ENCODE data around the gene KCNAB1. TPM values are rescaled to one million over a fixed set of nuclear protein-coding genes. Genes with fewer than 3 reads are reported as not detected.
"Not testable (repeated sequence)": the region's sequence is repeated elsewhere in the genome, so short reads cannot be mapped to it uniquely, and the experiment has no call there.

Gene KCNAB1
- polyA plus RNA-seq, 4 donors: 1.0 to 3.9 TPM; not detected in 2

DNA sequence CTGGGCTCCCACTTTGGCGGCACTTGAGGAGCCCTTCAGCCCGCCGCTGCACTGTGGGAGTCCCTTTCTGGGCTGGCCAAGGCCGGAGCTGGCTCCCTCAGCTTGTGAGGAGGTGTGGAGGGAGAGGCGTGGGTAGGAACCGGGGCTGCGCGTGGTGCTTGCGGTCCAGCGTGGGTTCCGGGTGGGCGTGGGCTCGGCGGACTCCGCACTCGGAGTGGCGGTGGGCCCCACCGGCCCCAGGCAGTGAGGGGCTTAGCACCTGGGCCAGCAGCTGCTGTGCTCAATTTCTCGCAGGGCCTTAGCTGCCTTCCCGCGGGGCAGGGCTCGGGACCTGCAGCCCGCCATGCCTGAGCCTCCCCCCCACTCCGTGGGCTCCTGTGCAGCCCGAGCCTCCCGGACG lies 21.0 kb upstream of the KCNAB1 start:
- not testable (repeated sequence) for H3K4me3 ChIP-seq (ENCODE audit: low read depth in 1 of 3, low read length in 3 of 3); FAIRE-seq; H3K27me3 ChIP-seq (ENCODE audit: control insufficient read depth in 3 of 3, insufficient read depth in 3 of 3, low read length in 3 of 3); DNase-seq; H3K27ac ChIP-seq (ENCODE audit: low read depth in 1 of 3, low read length in 2 of 3); H3K4me1 ChIP-seq (ENCODE audit: control insufficient read depth in 3 of 3, insufficient read depth in 2 of 3, low read depth in 1 of 3, low read length in 2 of 3); H3K9me3 ChIP-seq (ENCODE audit: control insufficient read depth in 2 of 2, insufficient read depth in 1 of 2, low read depth in 1 of 2, low read length in 1 of 2); H3K36me3 ChIP-seq (ENCODE audit: control insufficient read depth in 3 of 3, insufficient read depth in 2 of 3, low read depth in 1 of 3, low read length in 3 of 3)
- 91 to 94% (median 94%) methylated on average over 21 to 27 of the region's 27 CpGs for WGBS, 3 donors

DNA sequence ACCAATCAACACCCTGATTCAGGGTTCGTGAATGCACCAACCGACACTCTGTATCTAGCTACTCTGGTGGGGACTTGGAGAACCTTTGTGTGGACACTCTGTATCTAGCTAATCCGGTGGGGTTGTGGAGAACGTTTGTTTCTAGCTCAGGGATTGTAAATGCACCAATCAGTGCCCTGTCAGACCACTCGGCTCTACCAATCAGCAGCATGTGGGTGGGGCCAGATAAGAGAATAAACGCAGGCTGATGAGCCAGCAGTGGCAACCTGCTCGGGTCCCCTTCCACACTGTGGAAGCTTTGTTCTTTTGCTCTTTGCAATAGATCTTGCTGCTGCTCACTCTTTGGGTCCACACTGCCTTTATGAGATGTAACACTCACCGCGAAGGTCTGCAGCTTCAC lies 20.4 kb upstream of the KCNAB1 start:
- not testable (repeated sequence) for H3K9me3 ChIP-seq (ENCODE audit: control insufficient read depth in 2 of 2, insufficient read depth in 1 of 2, low read depth in 1 of 2, low read length in 1 of 2); H3K27ac ChIP-seq (ENCODE audit: low read depth in 1 of 3, low read length in 2 of 3); DNase-seq; H3K4me1 ChIP-seq (ENCODE audit: control insufficient read depth in 3 of 3, insufficient read depth in 2 of 3, low read depth in 1 of 3, low read length in 2 of 3); H3K27me3 ChIP-seq (ENCODE audit: control insufficient read depth in 3 of 3, insufficient read depth in 3 of 3, low read length in 3 of 3); H3K36me3 ChIP-seq (ENCODE audit: control insufficient read depth in 3 of 3, insufficient read depth in 2 of 3, low read depth in 1 of 3, low read length in 3 of 3); H3K4me3 ChIP-seq (ENCODE audit: low read depth in 1 of 3, low read length in 3 of 3); FAIRE-seq
- 82 to 88% (median 82%) methylated on average over 9 of the region's 9 CpGs for WGBS, 3 donors

DNA sequence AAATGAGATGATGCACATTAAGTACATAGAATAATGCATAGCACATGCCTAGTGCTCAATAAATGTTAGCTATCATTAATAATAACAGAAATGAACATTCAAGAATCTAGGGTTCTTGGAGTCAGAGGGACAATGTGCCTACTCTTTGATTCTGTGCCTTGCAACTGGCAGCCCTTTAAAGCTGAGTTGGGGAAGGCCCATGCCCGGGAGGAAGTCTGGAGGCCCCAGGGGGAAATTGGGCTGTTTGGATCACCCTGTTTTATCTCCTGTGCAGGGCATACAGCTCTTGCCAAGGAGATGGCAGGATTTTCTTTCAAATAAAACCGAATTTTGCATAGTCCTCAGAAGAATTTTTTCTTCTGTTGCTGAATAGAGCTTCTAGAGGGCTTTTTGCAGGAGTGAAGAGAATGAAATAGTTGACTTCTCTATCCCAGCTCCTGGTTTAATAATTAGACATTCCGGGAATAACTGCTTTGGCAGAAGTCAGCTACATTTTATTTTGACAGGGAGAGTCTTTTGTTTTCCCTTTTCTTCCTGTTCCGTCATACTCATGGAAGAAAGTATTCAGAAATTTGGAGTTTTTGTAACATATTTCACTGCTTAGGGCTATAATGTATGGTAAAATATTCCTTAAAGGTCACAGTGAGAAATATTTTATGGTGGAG lies 18.0 kb upstream of the KCNAB1 start:
- no peak for FAIRE-seq
- DNase-seq: no peak
- no peaks in the 10 kb centered on the region for H3K4me1 ChIP-seq (ENCODE audit: control insufficient read depth in 3 of 3, insufficient read depth in 2 of 3, low read depth in 1 of 3, low read length in 2 of 3)
- H3K4me3 ChIP-seq (ENCODE audit: low read depth in 1 of 3, low read length in 3 of 3): no peak overlapping the region
- peaks cover 0 to 3% (median 0%) of the 10 kb centered on the region in 3 donors for H3K27me3 ChIP-seq (ENCODE audit: control insufficient read depth in 3 of 3, insufficient read depth in 3 of 3, low read length in 3 of 3)
- H3K9me3 ChIP-seq (ENCODE audit: control insufficient read depth in 2 of 2, insufficient read depth in 1 of 2, low read depth in 1 of 2, low read length in 1 of 2): no peaks in the 10 kb centered on the region
- H3K36me3 ChIP-seq (ENCODE audit: control insufficient read depth in 3 of 3, insufficient read depth in 2 of 3, low read depth in 1 of 3, low read length in 3 of 3): no peaks in the 10 kb centered on the region
- WGBS, 3 donors: 25 to 40% (median 39%) methylated on average over 4 of the region's 4 CpGs
- H3K27ac ChIP-seq (ENCODE audit: low read depth in 1 of 3, low read length in 2 of 3): no peak overlapping the region

DNA sequence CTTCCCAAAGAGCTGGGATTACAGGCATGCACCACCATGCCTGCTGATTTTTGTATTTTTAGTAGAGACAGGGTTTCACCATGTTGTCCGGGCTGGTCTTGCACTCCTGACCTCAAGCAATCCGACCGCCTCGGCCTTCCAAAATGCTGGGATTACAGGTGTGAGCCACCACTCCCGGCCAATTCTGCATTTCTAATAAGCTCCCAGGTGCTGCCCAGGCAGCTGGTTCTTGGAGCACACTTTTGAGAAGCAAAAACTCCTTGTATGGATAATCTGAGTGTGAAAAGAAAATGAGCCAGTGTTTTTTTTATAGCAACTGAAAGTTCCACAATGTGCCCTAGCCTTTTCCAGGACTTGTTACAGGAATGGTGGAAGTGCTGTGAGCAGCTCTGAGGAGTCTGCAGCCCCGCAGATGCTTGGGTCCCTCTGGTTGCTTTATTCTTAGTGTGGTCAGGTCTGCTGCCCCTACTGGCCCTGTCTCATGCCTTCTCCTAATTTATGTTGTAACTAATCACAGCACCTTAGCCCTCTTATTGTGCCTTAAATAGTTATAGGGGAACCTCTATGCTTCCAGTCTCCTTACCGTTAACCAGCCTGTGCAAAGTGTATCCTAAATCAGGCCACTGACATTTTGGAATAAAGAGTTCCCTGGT lies 13.5 kb upstream of the KCNAB1 start:
- Histone ChIP-seq H3K27me3 (ENCODE audit: control insufficient read depth in 3 of 3, insufficient read depth in 3 of 3, low read length in 3 of 3) (peaks cover 0 to 3% (median 0%) of the 10 kb centered on the region in 3 donors), H3K9me3 (ENCODE audit: control insufficient read depth in 2 of 2, insufficient read depth in 1 of 2, low read depth in 1 of 2, low read length in 1 of 2) (no peaks in the 10 kb centered on the region), H3K27ac (ENCODE audit: low read depth in 1 of 3, low read length in 2 of 3) (no peak overlapping the region), H3K4me1 (ENCODE audit: control insufficient read depth in 3 of 3, insufficient read depth in 2 of 3, low read depth in 1 of 3, low read length in 2 of 3) (no peaks in the 10 kb centered on the region), H3K4me3 (ENCODE audit: low read depth in 1 of 3, low read length in 3 of 3) (no peak overlapping the region), H3K36me3 (ENCODE audit: control insufficient read depth in 3 of 3, insufficient read depth in 2 of 3, low read depth in 1 of 3, low read length in 3 of 3) (no peaks in the 10 kb centered on the region)
- 79 to 88% (median 79%) methylated on average over 7 of the region's 7 CpGs for WGBS, 3 donors
- FAIRE-seq (no peak), DNase-seq (no peak)

DNA sequence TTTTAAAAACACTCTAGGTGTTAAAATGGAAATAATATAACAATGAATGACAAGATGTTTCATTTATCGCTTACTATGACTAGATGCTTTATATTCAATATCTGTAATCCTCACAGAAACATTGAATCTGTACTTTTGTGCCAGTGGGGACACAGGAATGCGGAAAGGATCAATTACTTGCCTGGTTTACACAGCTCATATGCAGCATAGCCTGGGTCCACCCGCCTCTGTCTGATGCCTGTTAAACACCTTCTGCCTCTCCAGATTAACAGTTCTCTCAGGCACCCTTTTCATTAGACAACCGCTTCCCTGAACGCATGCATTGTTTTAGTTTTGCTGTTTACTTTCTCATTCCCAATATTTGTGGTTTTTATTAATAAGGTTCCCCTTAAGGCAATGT lies 12.9 kb upstream of the KCNAB1 start:
- DNase-seq (no peak), FAIRE-seq (no peak)
- Histone ChIP-seq H3K36me3 (ENCODE audit: control insufficient read depth in 3 of 3, insufficient read depth in 2 of 3, low read depth in 1 of 3, low read length in 3 of 3) (no peaks in the 10 kb centered on the region), H3K4me3 (ENCODE audit: low read depth in 1 of 3, low read length in 3 of 3) (no peak overlapping the region), H3K27ac (ENCODE audit: low read depth in 1 of 3, low read length in 2 of 3) (no peak overlapping the region), H3K4me1 (ENCODE audit: control insufficient read depth in 3 of 3, insufficient read depth in 2 of 3, low read depth in 1 of 3, low read length in 2 of 3) (no peaks in the 10 kb centered on the region), H3K27me3 (ENCODE audit: control insufficient read depth in 3 of 3, insufficient read depth in 3 of 3, low read length in 3 of 3) (peaks cover 0 to 3% (median 0%) of the 10 kb centered on the region in 3 donors), H3K9me3 (ENCODE audit: control insufficient read depth in 2 of 2, insufficient read depth in 1 of 2, low read depth in 1 of 2, low read length in 1 of 2) (no peaks in the 10 kb centered on the region)
- WGBS, 3 donors: 74 to 80% (median 76%) methylated on average over 5 of the region's 5 CpGs

DNA sequence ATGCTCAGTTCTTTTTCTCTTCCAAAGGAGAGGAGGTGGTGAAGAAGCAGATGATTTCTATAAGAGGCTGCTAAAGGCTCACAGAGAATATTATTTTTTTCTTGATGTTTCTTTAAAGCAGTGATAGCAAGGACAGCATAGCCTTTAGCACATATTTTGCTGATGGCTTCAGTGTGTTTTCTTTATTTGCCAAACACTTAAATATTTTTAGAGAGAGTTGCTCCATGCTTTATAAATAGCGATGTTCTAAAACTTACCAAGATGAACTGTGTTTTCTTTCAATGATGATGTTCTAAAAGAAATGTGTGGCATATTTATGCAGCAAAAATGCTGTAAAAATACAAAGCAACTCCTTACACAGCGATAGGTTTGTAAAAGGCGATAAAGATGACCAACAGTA lies 11.8 kb upstream of the KCNAB1 start:
- no peak overlapping the region for H3K27ac ChIP-seq (ENCODE audit: low read depth in 1 of 3, low read length in 2 of 3)
- DNase-seq: no peak
- H3K36me3 ChIP-seq (ENCODE audit: control insufficient read depth in 3 of 3, insufficient read depth in 2 of 3, low read depth in 1 of 3, low read length in 3 of 3): no peaks in the 10 kb centered on the region
- no peak overlapping the region for H3K4me3 ChIP-seq (ENCODE audit: low read depth in 1 of 3, low read length in 3 of 3)
- peaks cover 0 to 3% (median 0%) of the 10 kb centered on the region in 3 donors for H3K27me3 ChIP-seq (ENCODE audit: control insufficient read depth in 3 of 3, insufficient read depth in 3 of 3, low read length in 3 of 3)
- no peaks in the 10 kb centered on the region for H3K9me3 ChIP-seq (ENCODE audit: control insufficient read depth in 2 of 2, insufficient read depth in 1 of 2, low read depth in 1 of 2, low read length in 1 of 2)
- WGBS, 3 donors: 73 to 95% (median 94%) methylated on average over 3 of the region's 3 CpGs
- no peak for FAIRE-seq
- H3K4me1 ChIP-seq (ENCODE audit: control insufficient read depth in 3 of 3, insufficient read depth in 2 of 3, low read depth in 1 of 3, low read length in 2 of 3): no peaks in the 10 kb centered on the region

DNA sequence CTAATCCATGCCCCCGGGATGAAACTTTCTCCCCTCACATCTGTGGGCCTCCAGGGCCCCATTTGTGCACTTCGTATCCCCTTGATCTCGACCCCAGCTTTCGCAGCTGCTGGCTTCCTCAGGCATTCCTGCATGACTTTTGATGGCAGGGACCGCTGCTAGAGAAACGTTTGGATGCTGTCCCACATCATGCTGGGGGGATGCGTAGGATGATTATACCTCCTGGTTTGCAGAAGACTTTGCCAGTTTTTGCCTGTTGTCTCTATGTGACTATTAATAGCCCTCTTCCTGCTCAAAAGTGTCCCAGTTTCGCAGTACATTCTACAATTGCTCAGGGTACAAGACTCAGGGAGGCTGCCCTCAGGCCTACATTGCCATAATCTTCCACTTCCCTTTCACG lies 10.4 kb upstream of the KCNAB1 start:
- Histone ChIP-seq H3K4me1 (ENCODE audit: control insufficient read depth in 3 of 3, insufficient read depth in 2 of 3, low read depth in 1 of 3, low read length in 2 of 3) (no peaks in the 10 kb centered on the region), H3K9me3 (ENCODE audit: control insufficient read depth in 2 of 2, insufficient read depth in 1 of 2, low read depth in 1 of 2, low read length in 1 of 2) (no peaks in the 10 kb centered on the region), H3K4me3 (ENCODE audit: low read depth in 1 of 3, low read length in 3 of 3) (no peak overlapping the region), H3K27me3 (ENCODE audit: control insufficient read depth in 3 of 3, insufficient read depth in 3 of 3, low read length in 3 of 3) (no peaks in the 10 kb centered on the region), H3K36me3 (ENCODE audit: control insufficient read depth in 3 of 3, insufficient read depth in 2 of 3, low read depth in 1 of 3, low read length in 3 of 3) (no peaks in the 10 kb centered on the region), H3K27ac (ENCODE audit: low read depth in 1 of 3, low read length in 2 of 3) (no peak overlapping the region)
- WGBS, 3 donors: 75 to 79% (median 76%) methylated on average over 9 of the region's 9 CpGs
- DNase-seq (no peak), FAIRE-seq (no peak)

DNA sequence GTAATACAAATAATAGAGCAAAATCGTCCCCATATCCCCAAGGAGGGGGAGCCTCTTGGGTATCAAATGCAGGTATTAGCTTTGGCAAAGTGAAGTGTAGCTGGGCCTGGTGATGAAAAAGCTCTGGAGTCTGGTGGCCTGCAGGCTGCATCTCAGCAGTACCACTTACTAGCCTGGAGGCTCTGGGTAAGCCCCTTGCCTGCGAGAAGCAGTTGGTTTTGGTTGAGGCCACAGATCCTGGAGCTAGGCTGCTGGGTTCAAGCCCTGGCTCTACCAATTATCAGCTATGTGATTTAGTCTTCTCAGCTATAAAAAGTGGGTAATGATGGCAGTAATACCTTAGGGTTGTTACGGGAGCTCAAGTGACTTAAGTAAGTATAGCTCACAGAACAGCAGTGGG lies 6.1 kb downstream of the KCNAB1 start:
- no peak for DNase-seq
- no peak for FAIRE-seq
- H3K36me3 ChIP-seq (ENCODE audit: control insufficient read depth in 3 of 3, insufficient read depth in 2 of 3, low read depth in 1 of 3, low read length in 3 of 3): no peaks in the 10 kb centered on the region
- H3K9me3 ChIP-seq (ENCODE audit: control insufficient read depth in 2 of 2, insufficient read depth in 1 of 2, low read depth in 1 of 2, low read length in 1 of 2): no peaks in the 10 kb centered on the region
- WGBS, 3 donors: 49 to 63% (median 58%) methylated on average over 3 of the region's 3 CpGs
- no peak overlapping the region for H3K4me3 ChIP-seq (ENCODE audit: low read depth in 1 of 3, low read length in 3 of 3)
- H3K4me1 ChIP-seq (ENCODE audit: control insufficient read depth in 3 of 3, insufficient read depth in 2 of 3, low read depth in 1 of 3, low read length in 2 of 3): no peaks in the 10 kb centered on the region
- no peaks in the 10 kb centered on the region for H3K27me3 ChIP-seq (ENCODE audit: control insufficient read depth in 3 of 3, insufficient read depth in 3 of 3, low read length in 3 of 3)
- no peak overlapping the region for H3K27ac ChIP-seq (ENCODE audit: low read depth in 1 of 3, low read length in 2 of 3)

DNA sequence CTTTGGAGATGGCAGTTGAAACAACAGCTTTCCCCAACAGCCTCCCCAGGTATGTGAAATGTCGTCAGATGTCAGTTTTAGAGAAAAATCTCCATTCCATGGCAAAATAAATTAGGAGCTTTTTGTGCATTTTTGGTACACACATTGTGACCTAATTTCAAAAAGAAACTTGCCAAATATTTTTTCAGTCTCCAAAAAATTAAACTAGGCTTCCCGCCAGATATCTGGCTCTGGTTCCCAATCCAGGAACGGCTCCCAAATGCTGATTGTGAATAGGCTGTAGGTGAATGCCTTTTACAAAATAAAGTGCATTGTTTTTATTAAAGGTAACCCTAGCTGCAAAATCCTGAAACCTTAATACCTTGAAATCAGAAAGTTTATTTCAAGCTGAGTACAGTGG lies 10.9 kb downstream of the KCNAB1 start:
- no peaks in the 10 kb centered on the region for H3K4me1 ChIP-seq (ENCODE audit: control insufficient read depth in 3 of 3, insufficient read depth in 2 of 3, low read depth in 1 of 3, low read length in 2 of 3)
- no peak overlapping the region for H3K4me3 ChIP-seq (ENCODE audit: low read depth in 1 of 3, low read length in 3 of 3)
- WGBS, 3 donors: 46 to 79% (median 69%) methylated on average over 3 of the region's 3 CpGs
- no peak for DNase-seq
- H3K36me3 ChIP-seq (ENCODE audit: control insufficient read depth in 3 of 3, insufficient read depth in 2 of 3, low read depth in 1 of 3, low read length in 3 of 3): no peaks in the 10 kb centered on the region
- no peaks in the 10 kb centered on the region for H3K27me3 ChIP-seq (ENCODE audit: control insufficient read depth in 3 of 3, insufficient read depth in 3 of 3, low read length in 3 of 3)
- no peak overlapping the region for H3K27ac ChIP-seq (ENCODE audit: low read depth in 1 of 3, low read length in 2 of 3)
- no peak for FAIRE-seq
- no peaks in the 10 kb centered on the region for H3K9me3 ChIP-seq (ENCODE audit: control insufficient read depth in 2 of 2, insufficient read depth in 1 of 2, low read depth in 1 of 2, low read length in 1 of 2)
